SK-N-DZ (cell line): ENCODE results near the gene NFIA.

Source experiments
- DNase-seq: peaks from one replicate; pipeline ENCODE4 v3.0.0-alpha.2; 2015; ENCODE audit warnings: low spot score

The NFIA gene

DNA sequence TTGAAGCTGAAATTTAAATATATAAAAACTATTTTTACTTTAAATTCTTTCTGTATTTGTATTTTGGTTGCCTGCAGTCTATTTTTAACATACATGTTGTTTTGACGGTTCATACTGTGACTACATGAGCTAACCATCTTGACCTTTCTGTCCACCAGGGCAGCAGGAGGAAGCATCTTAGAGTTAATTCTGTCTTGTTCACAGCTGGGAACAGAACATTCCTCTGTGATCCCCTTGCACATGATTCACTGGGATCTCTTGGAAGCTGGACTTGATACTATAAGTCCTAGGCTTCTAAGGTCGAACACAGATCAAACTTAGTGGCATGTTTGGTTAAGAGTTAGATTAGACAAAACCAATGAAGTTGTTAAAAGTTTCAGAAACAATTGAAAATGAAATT, 99.7 kb downstream of the NFIA start:
- DNase-seq, result no peak

DNA sequence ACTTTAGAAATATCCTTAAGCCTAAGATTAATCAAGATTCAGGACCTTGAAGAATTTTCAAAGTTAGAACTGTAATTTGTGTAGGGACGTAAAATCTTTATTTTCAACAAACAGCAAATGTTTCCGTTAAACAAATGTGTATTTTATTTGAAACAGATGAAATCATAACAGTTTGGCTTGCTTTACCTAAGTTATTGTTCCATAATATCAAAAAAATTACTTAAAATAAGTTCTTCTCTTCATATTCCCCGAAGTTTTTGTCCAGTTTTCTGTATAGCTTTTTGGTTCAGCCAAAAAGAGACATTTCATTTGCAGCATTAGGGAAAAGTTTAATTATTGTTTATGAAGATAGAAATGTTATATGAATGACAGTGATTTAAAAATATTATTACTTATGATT, 100.1 kb downstream of the NFIA start:
- DNase-seq, result no peak

DNA sequence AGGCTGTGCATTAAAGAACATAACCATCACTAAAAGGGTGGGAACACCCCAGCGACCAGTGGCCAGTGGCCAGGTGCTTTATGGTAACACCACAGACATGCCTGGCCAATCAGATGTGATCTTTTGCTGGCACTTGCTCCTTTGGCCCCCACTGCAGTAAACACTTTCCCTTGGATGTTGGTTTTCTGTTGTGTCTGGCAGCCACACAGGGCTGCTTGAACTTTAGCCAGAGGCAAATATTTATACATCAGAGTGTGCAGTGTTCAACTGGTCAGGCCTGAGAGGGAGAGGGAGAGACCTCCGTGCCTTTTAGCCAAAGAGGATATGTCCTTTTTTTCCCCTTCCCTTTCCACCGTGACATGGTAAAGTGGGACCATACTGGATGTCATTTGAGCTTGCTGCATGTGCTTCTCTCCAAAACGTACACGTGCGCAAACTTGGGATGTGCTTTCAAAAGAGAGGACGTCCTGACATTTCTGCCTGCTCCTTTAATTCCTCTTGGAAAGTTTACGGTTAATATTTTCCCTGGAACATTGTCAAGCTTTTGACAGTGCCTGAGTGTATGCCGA, 101.2 kb downstream of the NFIA start:
- DNase-seq, result no peak

DNA sequence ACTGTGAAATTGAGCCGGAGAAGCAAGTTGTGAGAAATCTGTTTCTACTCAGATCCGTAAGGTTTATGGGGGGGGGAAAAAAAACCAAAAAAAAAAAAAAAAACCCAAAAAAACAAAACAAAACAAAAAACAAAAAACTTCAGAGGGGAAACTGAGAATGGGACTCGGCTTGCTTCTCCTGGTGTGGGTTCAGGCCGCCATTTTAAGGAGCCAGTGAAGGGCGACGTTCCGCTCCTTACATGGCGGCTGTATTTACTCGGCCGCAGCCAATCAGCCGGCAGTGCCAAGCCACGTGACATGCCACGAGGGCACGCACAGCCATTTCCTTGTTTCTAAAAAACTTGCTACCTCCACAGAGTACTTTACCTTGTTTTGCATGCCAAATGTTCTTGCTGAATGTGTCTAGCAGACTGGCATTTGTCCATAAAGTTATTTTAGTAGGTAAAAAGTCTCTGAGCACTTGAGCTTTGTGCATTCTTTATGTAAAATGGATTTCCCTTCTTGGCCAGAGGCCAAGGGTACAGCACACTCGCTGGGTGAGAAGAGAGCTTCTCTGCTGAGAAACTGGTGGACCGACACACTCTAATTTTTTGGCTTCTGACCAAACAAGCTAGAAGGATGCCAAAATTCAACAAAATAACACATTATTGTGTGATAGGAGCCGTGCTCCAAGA, 101.8 kb downstream of the NFIA start:
- DNase-seq, result no peak

DNA sequence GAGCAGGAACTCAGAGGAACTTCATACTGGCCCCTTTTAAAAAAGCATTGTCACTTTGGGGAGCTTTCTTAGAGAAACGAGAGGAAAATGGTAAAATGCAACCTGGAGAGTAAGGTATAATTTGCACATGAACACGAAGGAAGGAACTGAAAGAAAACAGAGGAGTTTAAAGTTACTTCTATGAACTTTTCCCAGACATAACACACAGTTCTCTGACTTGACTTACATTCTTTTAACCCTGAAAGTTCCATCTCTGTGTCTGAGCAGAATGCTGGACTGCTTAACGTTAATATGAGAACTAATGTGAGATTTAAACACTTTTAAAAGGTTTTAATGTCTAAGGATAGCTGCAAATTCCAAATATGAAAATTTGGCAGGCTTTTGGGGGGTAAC, 102.3 kb downstream of the NFIA start:
- no peak for DNase-seq

- no peak for DNase-seq
These were observed 104.4 kb downstream of the NFIA start for GRCh38 chr1:61186753-61187152.

DNA sequence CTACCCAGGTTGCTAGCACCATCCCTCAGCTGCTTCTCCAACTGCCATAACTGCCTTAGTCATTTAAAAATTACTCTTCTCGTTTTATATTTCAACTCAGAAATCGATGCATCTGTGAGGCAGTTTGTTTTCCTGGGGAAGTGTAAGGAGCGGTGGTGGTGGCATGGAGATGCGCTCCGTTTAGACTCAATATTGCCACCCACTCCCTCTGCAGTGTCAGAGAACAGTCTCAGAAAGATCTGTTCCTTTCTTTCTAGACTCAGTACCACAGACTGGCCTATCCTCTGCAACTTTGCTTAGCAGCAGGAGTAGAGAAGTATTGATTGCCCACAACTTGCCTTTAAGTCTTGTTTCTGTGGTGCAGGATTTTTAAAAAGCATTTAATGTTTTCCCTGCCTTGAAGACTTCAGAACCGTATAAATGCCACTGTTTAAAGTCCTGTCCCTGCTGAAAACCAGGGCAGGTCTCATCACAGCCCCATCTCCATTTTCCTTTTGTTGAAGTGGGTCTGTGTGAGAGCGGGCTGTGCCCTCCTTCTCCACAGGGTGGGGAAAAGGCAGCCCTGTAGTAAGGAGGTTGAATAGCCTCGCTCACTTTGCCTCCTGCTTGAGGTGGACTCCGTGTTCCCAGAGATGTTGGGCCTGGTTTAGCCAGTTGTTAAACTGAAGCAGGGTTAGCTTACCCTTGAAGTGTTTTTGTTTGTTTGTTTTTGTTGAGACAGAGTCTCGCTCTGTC, 105.2 kb downstream of the NFIA start:
- DNase-seq, result no peak

DNA sequence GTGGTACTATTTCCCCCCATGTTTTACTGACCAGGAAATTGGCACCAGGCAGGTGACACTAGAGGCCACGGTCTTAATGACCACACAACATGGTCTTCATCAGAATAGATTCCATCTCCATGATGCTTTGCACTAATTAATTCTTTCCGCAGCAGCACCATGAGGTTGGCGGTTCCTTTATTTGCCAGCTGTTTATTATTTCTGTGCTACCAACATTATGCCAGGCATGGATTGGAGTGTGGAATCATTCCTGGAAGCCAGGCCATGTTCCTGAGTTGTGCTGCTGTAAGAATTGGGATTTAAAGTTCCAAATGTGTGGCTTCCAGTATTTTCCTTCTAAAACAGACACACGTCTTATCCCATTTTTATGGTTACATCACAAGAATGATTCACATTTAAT, 107.8 kb downstream of the NFIA start:
- DNase-seq, result no peak

DNA sequence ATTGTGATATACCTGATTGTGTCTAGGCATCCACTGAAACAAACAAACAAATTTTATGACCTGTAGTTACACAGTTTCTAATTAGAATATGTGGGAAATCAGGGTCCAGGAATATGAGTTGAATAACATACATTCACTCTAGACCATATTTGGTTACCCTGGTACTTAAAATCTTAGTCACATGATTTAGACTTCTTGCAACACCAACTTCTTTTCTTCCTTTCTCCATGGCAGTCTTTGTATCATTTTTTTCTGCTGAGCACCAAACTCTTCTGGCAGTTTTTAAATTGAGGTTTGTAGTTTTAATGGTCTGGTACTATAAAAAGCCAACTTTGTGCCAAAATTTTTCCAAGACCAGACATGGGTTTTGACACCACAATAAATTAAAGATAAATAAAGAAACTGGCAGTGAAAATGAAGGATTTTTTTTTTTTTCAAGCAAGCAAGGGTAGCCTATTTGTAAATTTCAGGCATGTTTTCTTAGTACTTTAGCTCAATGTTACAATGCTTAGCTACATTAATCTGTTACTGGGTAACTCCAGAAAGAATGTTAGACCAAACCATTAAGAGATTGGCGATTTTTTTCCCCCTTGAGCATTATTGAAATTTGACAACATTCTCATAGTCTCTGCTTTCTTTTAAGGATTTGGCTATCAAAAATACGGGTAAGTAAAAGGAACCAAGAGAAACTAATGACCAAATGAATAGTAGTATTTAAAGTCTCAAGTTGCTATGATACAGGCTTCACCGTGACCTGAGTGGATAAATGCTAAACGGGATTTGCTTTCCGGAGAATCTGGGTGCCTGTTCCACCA, 108.5 kb downstream of the NFIA start:
- no peak for DNase-seq

GRCh38 chr1:61191433-61191720, 109.0 kb downstream of the NFIA start:
- peak; percentile 21 for DNase-seq

- DNase-seq, result no peak
These were observed 110.4 kb downstream of the NFIA start for GRCh38 chr1:61192663-61193330.

GRCh38 chr1:61193808-61194207, 111.4 kb downstream of the NFIA start:
- no peak for DNase-seq

DNA sequence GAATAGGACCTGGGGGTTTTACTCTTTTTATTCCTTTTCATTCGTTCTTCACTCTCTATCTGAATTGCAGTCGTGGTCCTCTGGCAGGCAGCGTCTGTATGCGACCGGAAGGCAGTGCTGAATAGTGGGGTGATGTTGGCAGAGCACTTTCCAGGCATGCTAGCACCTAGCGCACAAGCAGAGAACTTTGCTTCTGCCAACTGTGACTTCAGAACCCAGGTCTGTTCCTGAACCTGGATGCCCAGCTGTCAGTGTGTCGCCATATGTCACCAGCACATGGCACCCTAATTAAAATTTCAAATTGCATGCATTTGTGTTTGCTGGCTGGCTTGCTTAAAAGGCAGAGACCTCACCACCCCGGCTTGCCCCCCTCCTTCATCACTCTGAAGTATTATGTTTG, 116.2 kb downstream of the NFIA start:
- no peak for DNase-seq

GRCh38 chr1:61201035-61201434, 118.7 kb downstream of the NFIA start:
- DNase-seq, result no peak

- DNase-seq, result no peak
These were observed 120.7 kb downstream of the NFIA start for GRCh38 chr1:61202854-61203598.

- DNase-seq, result no peak
These were observed 122.2 kb downstream of the NFIA start for GRCh38 chr1:61204528-61204927.

DNA sequence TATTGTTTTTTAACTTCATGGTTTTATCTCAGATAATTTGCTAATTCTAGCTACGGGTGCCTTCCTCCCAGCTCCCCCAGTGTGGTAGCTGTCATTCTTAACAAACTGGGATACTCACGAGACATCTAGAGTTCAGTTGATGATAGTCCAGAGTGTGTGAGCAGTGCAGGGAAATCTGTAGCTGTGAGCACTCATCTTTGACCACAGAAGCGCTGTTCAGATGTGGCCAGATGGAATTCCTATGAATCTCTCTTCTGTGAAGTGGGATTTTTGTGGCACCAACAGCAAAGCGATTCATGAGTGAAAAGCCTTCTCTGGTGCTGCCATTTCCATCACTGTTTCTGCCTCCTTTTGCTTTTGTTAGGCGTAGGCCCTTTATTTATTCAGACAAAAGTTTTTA, 125.1 kb downstream of the NFIA start:
- no peak for DNase-seq

GRCh38 chr1:61208172-61208571, 125.8 kb downstream of the NFIA start:
- DNase-seq, result no peak

- no peak for DNase-seq
These were observed 126.5 kb downstream of the NFIA start for GRCh38 chr1:61208831-61209230.

DNA sequence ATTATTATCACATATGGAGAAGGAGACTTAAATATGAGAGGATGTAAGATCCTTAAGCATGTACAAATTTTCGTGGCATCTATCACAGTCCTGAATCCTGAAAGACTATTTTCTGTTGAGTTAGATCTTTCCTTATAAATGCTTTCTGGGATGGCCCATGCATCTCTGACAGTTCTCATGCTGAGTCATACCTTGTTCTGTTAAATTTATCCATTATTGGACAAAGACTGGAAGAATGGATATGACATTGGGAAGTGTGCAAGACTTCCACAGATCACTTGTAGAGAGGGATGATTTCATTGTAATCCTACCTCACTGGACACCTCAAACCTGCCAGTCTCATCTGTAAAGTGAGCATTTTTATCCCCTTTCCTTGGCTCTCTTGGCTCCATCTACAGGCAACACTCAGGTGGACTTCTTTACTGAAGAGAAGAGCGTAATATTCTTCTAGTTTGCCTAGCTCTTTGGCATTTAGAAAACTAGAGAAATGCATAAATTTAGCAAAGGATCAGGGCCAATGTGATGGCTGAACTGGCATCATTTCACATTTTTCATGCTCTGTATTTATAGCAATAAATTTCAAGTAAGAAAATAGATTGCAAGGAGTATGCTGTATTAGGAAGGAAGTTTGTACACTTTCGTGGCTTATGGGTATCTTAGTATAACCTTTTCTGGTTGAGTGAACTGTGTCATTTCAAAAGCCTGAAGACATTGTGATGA, 128.2 kb downstream of the NFIA start:
- DNase-seq, result no peak
